Central memory CD4-positive, alpha-beta T cell (primary cell): ENCODE measurements around the gene ZNF521.

Source experiments
- DNase-seq: peaks from one replicate; pipeline ENCODE4 v3.0.0; 2022

Gene ZNF521

GRCh38 chr18:25244924-25245698 lies 106.9 kb downstream of the ZNF521 start:
- DNase-seq = no peak

GRCh38 chr18:25244170-25244569 lies 107.8 kb downstream of the ZNF521 start:
- DNase-seq = no peak

GRCh38 chr18:25243754-25244153 lies 108.2 kb downstream of the ZNF521 start:
- no peak for DNase-seq

GRCh38 chr18:25243257-25243656 lies 108.7 kb downstream of the ZNF521 start:
- DNase-seq = no peak

- DNase-seq = no peak
These were observed 111.6 kb downstream of the ZNF521 start for GRCh38 chr18:25240420-25240770.

GRCh38 chr18:25239581-25240419 lies 112.2 kb downstream of the ZNF521 start:
- DNase-seq = no peak

- DNase-seq = no peak
These were observed 112.8 kb downstream of the ZNF521 start for GRCh38 chr18:25239151-25239550.

GRCh38 chr18:25237571-25238267 lies 114.2 kb downstream of the ZNF521 start:
- DNase-seq = no peak

GRCh38 chr18:25236736-25237135 lies 115.2 kb downstream of the ZNF521 start:
- DNase-seq = no peak

- no peak for DNase-seq
These were observed 116.4 kb downstream of the ZNF521 start for GRCh38 chr18:25235401-25236042.

- DNase-seq = no peak
These were observed 117.1 kb downstream of the ZNF521 start for GRCh38 chr18:25234740-25235345.

- no peak for DNase-seq
These were observed 117.7 kb downstream of the ZNF521 start for GRCh38 chr18:25234322-25234639.

- DNase-seq = no peak
These were observed 118.2 kb downstream of the ZNF521 start for GRCh38 chr18:25233528-25234321.

GRCh38 chr18:25231327-25231691 lies 120.7 kb downstream of the ZNF521 start:
- no peak for DNase-seq

GRCh38 chr18:25230658-25231326 lies 121.2 kb downstream of the ZNF521 start:
- DNase-seq = no peak

GRCh38 chr18:25229920-25230319 lies 122.0 kb downstream of the ZNF521 start:
- DNase-seq = no peak

GRCh38 chr18:25229081-25229480 lies 122.9 kb downstream of the ZNF521 start:
- no peak for DNase-seq

- no peak for DNase-seq
These were observed 123.6 kb downstream of the ZNF521 start for GRCh38 chr18:25228410-25228809.

- no peak for DNase-seq
These were observed 126.8 kb downstream of the ZNF521 start for GRCh38 chr18:25225151-25225550.

GRCh38 chr18:25223899-25224886 lies 127.8 kb downstream of the ZNF521 start:
- DNase-seq = no peak
